ENCODE data around the gene SUN3.

- TF ChIP-seq CTCF (IDR thresholded peaks at IDR 0.05) (no peak), POLR2A (IDR thresholded peaks at IDR 0.05) (no peak)
Measured at GRCh38 chr7:48009954-48010353, 19.0 kb downstream of the SUN3 start.

Measured in adrenal gland (tissue), 5 donors.